Activated CD4-positive, alpha-beta memory T cell treated with anti-CD3 and anti-CD28 coated beads for 36 hours (primary cell): Measurements from ENCODE around the gene CALY. TPM values are rescaled to one million over a fixed set of nuclear protein-coding genes. Genes with fewer than 3 reads are reported as not detected.
"Not testable (repeated sequence)": the region's sequence is repeated elsewhere in the genome, so short reads cannot be mapped to it uniquely, and the experiment has no call there.

Experiments
- CTCF ChIA-PET: fragments of 350-600 bp; sonication (Branson Sonifier 250); formaldehyde crosslinking; loops from one replicate; lab custom pipeline; 2021; ENCODE audit warnings: antibody characterized with exemption, inconsistent platforms; lab: Charles Lee
- POLR2A ChIA-PET: fragments of 350-600 bp; sonication (Branson Sonifier 250); formaldehyde crosslinking; loops from one replicate; lab custom pipeline; 2021; ENCODE audit warnings: antibody characterized with exemption; lab: Charles Lee
- DNase-seq: peaks from one replicate; pipeline ENCODE4 v3.0.0-alpha.2; 2020
- H3K27ac Mint-ChIP-seq: one replicate; pipeline ENCODE4 v1.8.0; 2021; ENCODE audit warnings: mixed read lengths
- H3K27me3 Mint-ChIP-seq: one replicate; pipeline ENCODE4 v1.8.0; 2021; ENCODE audit warnings: mixed read lengths
- H3K36me3 Mint-ChIP-seq: one replicate; pipeline ENCODE4 v1.8.0; 2021; ENCODE audit warnings: mixed read lengths
- H3K4me1 Mint-ChIP-seq: one replicate; pipeline ENCODE4 v1.8.0; 2021; ENCODE audit warnings: low read depth, mixed read lengths
- H3K4me3 Mint-ChIP-seq: one replicate; pipeline ENCODE4 v1.8.0; 2021; ENCODE audit warnings: mild to moderate bottlenecking, mixed read lengths
- H3K9me3 Mint-ChIP-seq: one replicate; pipeline ENCODE4 v1.8.0; 2021; ENCODE audit warnings: mixed read lengths
- intact Hi-C: fragments of 100-400 bp; cut with micrococcal nuclease; formaldehyde crosslinking; loops from one replicate; pipeline ENCODE4 v1.15.1; 2023
- total RNA-seq, 2 experiments: library from RNA; stranded (reverse); gene quantifications; one replicate each; pipeline ENCODE4 v1.2.3, GENCODE V29; 2021

Gene CALY
- total RNA-seq, 2 experiments from 2014 or later = not detected

DNA sequence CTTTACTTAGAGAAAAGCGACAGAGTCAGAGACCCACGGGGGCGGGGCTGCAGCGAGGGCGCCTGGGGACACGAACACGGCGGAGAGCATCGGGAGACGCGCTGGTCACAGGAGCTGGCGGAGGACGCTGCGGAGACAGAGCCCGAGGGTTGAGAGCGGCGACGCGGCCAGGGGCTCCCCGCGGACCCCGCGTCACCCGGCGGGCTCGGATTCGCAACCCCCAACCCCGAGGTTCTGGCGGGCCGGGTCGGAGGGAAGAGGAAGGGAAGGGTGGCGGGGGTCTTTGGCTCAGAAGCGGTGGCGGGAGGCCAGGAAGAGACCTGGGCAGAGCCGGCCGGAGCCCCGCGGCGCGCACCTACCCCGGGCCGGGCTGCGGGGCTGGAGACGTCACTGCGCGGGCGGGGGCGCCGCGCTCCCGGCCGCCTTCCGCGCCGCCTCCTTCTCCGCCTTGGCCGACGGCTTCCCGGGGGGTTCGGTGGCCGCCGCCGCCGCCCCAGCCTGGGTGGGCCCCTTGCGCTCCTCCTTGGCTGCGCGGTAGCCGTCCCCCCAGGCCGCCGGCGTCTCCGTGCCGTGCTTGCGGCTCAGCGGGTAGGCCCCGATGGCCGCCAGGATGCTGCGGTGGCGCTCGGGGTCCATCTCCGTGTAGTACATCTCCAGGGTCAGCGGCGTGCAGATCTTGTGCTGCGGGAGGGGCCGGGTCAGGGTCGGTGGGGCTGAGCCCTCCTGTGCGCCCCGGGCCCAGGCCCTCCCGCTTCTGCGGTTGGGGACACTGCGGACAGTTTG is 11.1 kb downstream of the CALY start:
- ChIA-PET CTCF (interaction anchor here (0.6 kb wide), 1 partner anchor 176 kb away, joined by 4 read pairs; no protein-coding TSS in a partner anchor), POLR2A (no interaction called here)
- H3K36me3 Mint-ChIP-seq = no peaks in the 10 kb centered on the region
- peaks cover 24% of the 10 kb centered on the region for H3K27me3 Mint-ChIP-seq
- peaks cover 5% of the 10 kb centered on the region for H3K4me1 Mint-ChIP-seq
- no peaks in the 10 kb centered on the region for H3K9me3 Mint-ChIP-seq
- no peak overlapping the region for H3K27ac Mint-ChIP-seq
- peak overlapping the region; percentile 63 for H3K4me3 Mint-ChIP-seq
- intact Hi-C loops = loop anchor here (5.0 to 10.0 kb wide), 2 partner anchors 169 to 197 kb away; no protein-coding TSS in a partner anchor
- no peak for DNase-seq

DNA sequence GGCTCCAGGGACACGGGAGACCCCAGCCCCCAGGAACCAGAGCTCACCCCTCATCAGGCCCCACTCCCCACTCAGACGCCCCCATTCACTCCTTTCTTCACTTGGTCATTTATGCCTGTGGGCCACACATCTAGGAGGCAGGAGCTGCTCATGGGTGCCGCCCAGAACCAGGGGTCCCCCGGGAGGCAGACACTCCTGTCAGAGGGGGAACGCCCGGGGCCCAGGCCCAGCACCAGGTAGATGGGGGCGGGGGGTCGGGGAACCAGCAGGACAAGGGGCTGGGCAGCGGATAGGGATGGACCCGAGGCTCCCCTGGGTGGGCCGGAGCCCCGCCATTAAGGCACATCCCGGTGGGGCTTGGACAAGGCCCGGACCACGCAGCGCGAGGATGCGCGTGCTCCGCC is 11.8 kb downstream of the CALY start:
- H3K9me3 Mint-ChIP-seq = no peaks in the 10 kb centered on the region

DNA sequence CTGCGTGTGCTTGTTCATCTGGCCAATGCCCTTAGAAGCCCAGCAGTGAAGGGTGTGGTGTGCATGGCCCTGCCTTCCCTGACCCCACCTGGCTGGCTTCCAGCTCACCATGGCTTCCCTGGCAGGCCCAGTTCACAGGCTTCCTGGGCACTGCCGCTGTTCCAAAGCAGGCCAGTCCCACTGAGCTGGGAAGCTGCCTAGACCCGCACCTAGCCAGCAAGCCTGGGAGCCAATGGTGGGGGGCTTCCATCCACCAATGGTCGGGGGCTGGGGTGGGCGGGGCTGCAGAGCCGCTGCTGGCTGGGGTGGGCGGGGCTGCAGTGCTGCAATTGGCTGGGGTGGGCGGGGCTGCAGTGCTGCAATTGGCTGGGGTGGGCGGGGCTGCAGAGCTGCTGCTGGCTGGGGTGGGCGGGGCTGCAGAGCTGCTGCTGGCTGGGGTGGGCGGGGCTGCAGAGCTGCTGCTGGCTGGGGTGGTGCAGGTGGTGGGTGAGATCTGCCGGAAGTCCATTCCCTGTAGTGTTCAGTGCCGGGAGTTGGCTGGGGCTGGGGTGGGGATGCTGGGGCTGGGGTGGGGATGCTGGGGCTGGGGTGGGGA is 12.4 kb downstream of the CALY start:
- ChIA-PET POLR2A (no interaction called here), CTCF (interaction anchor here (0.7 to 0.9 kb wide), 2 partner anchors 16 to 37 kb away, joined by 3 to 5 read pairs; no protein-coding TSS in a partner anchor)
- DNase-seq = peak; percentile 83
- Mint-ChIP-seq H3K27ac (no peak overlapping the region), H3K4me3 (no peak overlapping the region), H3K27me3 (peaks cover 20% of the 10 kb centered on the region), H3K9me3 (no peaks in the 10 kb centered on the region), H3K4me1 (peaks cover 4% of the 10 kb centered on the region), H3K36me3 (no peaks in the 10 kb centered on the region)
- intact Hi-C loops = loop anchor here (10.0 kb wide), 1 partner anchor 171 kb away; no protein-coding TSS in a partner anchor

More for the DNA sequence above, 11.8 kb downstream of the CALY start:
- H3K4me3 Mint-ChIP-seq = peak overlapping the region; percentile 26
- DNase-seq = no peak
- no peaks in the 10 kb centered on the region for H3K36me3 Mint-ChIP-seq
- H3K27ac Mint-ChIP-seq = no peak overlapping the region
- peaks cover 3% of the 10 kb centered on the region for H3K4me1 Mint-ChIP-seq
- peaks cover 24% of the 10 kb centered on the region for H3K27me3 Mint-ChIP-seq
- ChIA-PET CTCF (interaction anchor here (0.7 to 0.9 kb wide), 2 partner anchors 17 to 38 kb away, joined by 3 to 5 read pairs; no protein-coding TSS in a partner anchor), POLR2A (no interaction called here)
- intact Hi-C loops = loop anchor here (5.0 to 10.0 kb wide), 2 partner anchors 170 to 197 kb away; no protein-coding TSS in a partner anchor

DNA sequence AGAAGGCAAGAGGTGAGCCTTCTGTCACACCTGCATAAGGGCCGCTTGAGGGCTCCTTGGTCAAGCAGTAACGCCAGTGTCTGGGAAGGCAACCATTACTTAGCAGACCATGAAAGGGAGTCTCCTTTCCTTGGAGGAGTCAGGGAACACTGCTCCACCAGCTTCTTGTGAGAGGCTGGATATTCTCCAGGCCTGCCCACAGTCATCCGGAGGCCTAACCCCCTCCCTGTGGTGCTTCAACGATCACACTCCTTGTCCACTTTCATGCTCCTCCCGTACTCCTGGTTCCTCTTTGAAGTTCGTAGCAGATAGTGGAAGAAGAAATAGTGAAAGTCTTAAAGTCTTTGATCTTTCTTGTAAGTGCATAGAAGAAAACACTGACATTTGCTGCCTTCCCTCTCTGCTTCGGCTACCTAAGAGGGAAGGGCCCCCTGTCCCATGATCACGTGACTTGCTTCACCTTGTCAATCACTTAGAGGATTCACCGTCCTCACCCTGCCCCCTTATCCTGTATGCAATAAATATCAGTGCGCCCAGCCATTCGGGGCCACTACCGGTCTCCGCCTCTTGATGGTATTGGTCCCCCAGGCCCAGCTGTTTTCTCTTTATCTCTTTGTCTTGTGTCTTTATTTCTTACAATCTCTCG is 14.5 kb downstream of the CALY start:
- Mint-ChIP-seq H3K27me3 (peaks cover 13% of the 10 kb centered on the region), H3K4me1 (peaks cover 11% of the 10 kb centered on the region)
- CTCF ChIA-PET = interaction anchor here (1.6 kb wide), 1 partner anchor 8 kb away, joined by 7 read pairs; no protein-coding TSS in a partner anchor
- POLR2A ChIA-PET, H3K36me3 Mint-ChIP-seq, DNase-seq, H3K4me3 Mint-ChIP-seq, H3K27ac Mint-ChIP-seq, H3K9me3 Mint-ChIP-seq: not testable (repeated sequence)
- intact Hi-C loops = loop anchor here (10.0 kb wide), 1 partner anchor 173 kb away; no protein-coding TSS in a partner anchor

DNA sequence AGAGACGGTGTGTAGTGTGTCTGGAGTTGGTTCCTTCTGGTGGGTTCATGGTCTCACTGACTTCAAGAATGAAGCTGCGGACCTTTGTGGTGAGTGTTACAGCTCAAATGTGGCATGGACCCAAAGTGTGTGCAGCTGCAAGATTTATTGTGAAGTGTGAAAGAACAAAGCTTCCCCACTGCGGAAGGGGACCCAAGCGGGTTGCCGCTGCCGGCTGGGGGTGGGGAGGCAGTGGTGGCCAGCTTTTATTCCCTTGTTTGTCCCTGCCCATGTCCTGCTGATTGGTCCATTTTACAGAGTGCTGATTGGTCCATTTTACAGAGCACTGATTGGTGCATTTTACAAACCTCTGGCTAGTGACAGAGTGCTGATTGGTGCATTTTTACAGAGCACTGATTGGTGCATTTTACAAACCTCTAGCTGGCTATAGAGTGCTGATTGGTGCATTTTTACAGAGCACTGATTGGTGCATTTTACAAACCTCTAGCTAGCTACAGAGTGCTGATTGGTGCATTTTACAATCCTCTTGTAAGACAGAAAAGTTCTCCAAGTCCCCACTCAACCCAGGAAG is 15.8 kb downstream of the CALY start:
- H3K36me3 Mint-ChIP-seq, DNase-seq, H3K27me3 Mint-ChIP-seq, H3K9me3 Mint-ChIP-seq, H3K4me3 Mint-ChIP-seq, POLR2A ChIA-PET, H3K27ac Mint-ChIP-seq: not testable (repeated sequence)
- peaks cover 11% of the 10 kb centered on the region for H3K4me1 Mint-ChIP-seq
- intact Hi-C loops = loop anchor here (10.0 kb wide), 1 partner anchor 174 kb away; no protein-coding TSS in a partner anchor
- CTCF ChIA-PET = interaction anchor here (1.6 to 1.8 kb wide), 2 partner anchors 9 to 177 kb away, joined by 4 to 7 read pairs; no protein-coding TSS in a partner anchor

DNA sequence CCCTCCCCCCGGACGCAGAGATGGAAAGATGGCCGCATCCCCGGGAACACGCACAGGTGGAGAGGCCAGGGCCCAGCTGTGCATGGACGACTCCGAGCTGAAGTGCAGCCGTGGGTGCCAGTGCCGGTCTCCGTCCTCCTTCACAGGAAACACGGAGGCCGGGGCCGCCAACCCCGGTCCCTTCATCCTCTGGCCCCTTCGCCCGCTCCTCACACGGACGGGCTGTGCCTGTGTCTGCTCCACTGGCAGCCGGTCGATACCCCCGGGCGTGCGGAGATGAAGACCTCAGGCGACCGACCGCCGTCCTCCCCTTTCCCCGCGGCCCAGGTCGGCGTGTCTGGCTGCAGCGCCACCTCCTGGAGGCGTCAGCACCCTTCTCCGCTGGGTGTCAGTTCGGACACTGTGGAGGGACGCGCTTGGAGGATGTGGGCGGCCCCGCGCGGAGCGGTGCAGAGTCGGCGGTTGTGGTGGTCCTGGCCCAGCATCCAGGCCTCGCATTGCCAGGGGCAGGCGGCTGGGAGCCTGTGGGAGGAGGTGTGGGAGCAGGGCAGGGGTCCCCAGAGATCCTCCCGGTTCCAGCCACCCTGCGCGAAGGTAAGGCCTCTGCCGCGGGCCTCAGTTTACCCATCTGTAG is 18.1 kb downstream of the CALY start:
- no peaks in the 10 kb centered on the region for H3K27me3 Mint-ChIP-seq
- H3K27ac Mint-ChIP-seq = no peak overlapping the region
- intact Hi-C loops = no loop called here
- H3K4me1 Mint-ChIP-seq = peaks cover 9% of the 10 kb centered on the region
- ChIA-PET CTCF (interaction anchor here (0.7 to 2.1 kb wide), 5 partner anchors 11 to 175 kb away, joined by 3 to 9 read pairs (median 4); no protein-coding TSS in a partner anchor), POLR2A (no interaction called here)
- H3K9me3 Mint-ChIP-seq = no peaks in the 10 kb centered on the region
- H3K36me3 Mint-ChIP-seq = no peaks in the 10 kb centered on the region
- peak; percentile 81 for DNase-seq
- H3K4me3 Mint-ChIP-seq = peak overlapping the region; percentile 59

DNA sequence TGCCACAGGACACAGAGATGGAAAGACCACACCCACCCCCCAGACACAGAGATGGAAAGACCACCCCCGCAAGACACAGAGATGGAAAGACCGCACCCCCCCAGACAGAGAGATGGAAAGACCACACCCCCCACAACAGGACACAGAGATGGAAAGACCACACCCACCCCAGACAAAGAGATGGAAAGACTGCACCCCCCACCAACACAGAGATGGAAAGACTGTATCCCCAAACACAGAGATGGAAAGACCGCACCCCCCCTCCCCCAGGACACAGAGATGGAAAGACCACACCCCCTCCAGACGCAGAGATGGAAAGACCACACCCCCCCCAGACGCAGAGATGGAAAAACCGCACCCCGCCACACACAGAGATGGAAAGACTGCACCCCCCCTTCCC is 20.0 kb downstream of the CALY start:
- Mint-ChIP-seq H3K36me3 (peaks cover 2% of the 10 kb centered on the region), H3K9me3 (no peaks in the 10 kb centered on the region), H3K4me1 (peaks cover 9% of the 10 kb centered on the region), H3K27ac (no peak overlapping the region), H3K4me3 (no peak overlapping the region), H3K27me3 (no peaks in the 10 kb centered on the region)
- CTCF ChIA-PET = interaction anchor here (3.9 kb wide), 1 partner anchor 12 kb away, joined by 30 read pairs; no protein-coding TSS in a partner anchor
- intact Hi-C loops = no loop called here
- DNase-seq = no peak
- POLR2A ChIA-PET = no interaction called here

DNA sequence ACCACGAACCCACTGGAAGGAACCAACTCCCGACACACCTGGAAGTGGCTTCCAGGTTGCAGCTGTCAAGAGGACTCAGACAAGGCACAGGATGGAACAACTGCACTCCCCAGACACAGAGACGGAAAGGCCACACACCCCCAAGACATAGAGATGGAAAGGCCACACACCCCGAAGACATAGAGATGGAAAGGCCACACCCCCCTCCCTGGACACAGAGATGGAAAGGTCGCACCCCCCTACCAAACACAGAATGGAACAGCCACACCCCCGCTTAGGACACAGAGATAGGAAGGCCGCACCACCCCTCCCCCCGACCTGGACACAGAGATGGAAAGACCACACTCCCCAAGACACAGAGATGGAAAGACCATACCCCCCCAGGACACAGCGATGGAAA is 20.4 kb downstream of the CALY start:
- H3K36me3 Mint-ChIP-seq = peaks cover 2% of the 10 kb centered on the region
- H3K4me1 Mint-ChIP-seq = peaks cover 9% of the 10 kb centered on the region
- H3K9me3 Mint-ChIP-seq = no peaks in the 10 kb centered on the region
- intact Hi-C loops = no loop called here
- no peak for DNase-seq
- CTCF ChIA-PET = interaction anchor here (0.6 to 3.9 kb wide), 2 partner anchors 12 to 136 kb away, joined by 3 to 30 read pairs; no protein-coding TSS in a partner anchor
- H3K4me3 Mint-ChIP-seq = no peak overlapping the region
- POLR2A ChIA-PET = no interaction called here
- H3K27ac Mint-ChIP-seq = no peak overlapping the region
- H3K27me3 Mint-ChIP-seq = no peaks in the 10 kb centered on the region

DNA sequence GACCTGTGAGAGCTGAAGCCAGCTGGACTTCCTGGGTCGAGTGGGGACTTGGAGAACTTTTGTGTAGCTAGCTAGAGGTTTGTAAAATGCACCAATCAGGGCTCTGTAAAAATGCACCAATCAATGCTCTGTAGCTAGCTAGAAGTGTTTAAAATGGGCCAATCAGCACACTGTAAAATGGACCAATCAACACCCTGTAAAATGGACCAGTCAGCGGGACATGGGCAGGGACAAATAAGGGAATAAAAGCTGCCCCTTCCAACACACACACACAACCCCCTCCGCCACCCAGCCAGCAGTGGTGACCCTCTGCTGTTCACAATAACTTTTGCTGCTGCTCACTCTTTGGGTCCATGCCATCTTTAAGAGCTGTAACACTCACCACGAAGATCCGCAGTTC is 20.8 kb downstream of the CALY start:
- H3K27ac Mint-ChIP-seq = no peak overlapping the region
- no peak overlapping the region for H3K4me3 Mint-ChIP-seq
- H3K27me3 Mint-ChIP-seq = no peaks in the 10 kb centered on the region

DNA sequence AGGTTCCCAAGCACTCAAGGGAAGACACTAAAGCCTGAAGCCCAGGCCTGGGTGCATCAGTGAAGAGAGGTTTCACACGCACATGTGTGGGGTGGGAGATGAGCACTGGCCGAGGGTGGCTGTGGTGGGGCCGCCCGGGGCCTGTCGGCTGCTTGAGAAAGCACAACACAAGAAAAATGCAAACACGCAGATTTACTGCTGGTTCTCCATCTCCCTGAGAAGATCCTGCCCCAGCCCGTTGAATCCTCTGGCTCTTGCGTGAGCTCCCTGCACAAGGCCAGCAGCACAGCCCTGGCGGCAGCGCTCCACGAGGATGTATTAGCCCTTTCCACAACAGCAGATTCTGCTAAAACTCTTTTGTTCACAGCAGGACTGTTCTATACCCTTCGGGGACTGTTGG is 21.8 kb downstream of the CALY start:
- H3K4me3 Mint-ChIP-seq = no peak overlapping the region
- intact Hi-C loops = no loop called here
- H3K4me1 Mint-ChIP-seq = peaks cover 9% of the 10 kb centered on the region
- H3K9me3 Mint-ChIP-seq = no peaks in the 10 kb centered on the region
- POLR2A ChIA-PET = no interaction called here
- H3K36me3 Mint-ChIP-seq = peaks cover 6% of the 10 kb centered on the region
- CTCF ChIA-PET = interaction anchor here (1.3 to 3.9 kb wide), 2 partner anchors 14 to 17 kb away, joined by 3 to 30 read pairs; no protein-coding TSS in a partner anchor
- DNase-seq = no peak
- H3K27ac Mint-ChIP-seq = no peak overlapping the region
- no peaks in the 10 kb centered on the region for H3K27me3 Mint-ChIP-seq

More for the DNA sequence above, 20.8 kb downstream of the CALY start:
- H3K9me3 Mint-ChIP-seq = no peaks in the 10 kb centered on the region
- H3K36me3 Mint-ChIP-seq = peaks cover 2% of the 10 kb centered on the region
- ChIA-PET POLR2A (no interaction called here), CTCF (interaction anchor here (0.6 to 3.9 kb wide), 2 partner anchors 13 to 136 kb away, joined by 3 to 30 read pairs; no protein-coding TSS in a partner anchor)
- peaks cover 9% of the 10 kb centered on the region for H3K4me1 Mint-ChIP-seq
- DNase-seq = no peak
- intact Hi-C loops = no loop called here

DNA sequence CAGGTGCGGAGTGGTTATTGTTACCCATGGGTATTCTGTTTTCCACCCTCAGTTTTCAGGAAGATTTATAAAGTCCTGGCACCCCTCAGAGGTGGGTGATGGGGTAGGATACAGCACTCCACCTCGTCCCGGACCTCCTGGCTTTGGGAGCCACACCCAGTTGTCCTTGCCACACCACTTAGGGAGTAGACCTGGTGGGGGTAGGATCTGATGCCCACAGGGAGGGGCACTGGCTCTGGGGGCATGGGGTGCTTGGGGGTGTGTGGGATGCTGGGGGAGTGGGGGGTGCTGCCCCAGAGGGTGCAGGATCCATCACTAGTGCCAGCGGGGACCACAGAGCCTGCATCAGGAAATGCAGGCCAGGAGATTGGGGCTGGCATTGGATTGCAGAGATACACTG is 23.5 kb downstream of the CALY start:
- peaks cover 8% of the 10 kb centered on the region for H3K36me3 Mint-ChIP-seq
- no peak overlapping the region for H3K4me3 Mint-ChIP-seq
- no peaks in the 10 kb centered on the region for H3K27me3 Mint-ChIP-seq
- no peak for DNase-seq
- intact Hi-C loops = no loop called here
- CTCF ChIA-PET = interaction anchor here (0.8 to 3.9 kb wide), 2 partner anchors 15 to 23 kb away, joined by 3 to 30 read pairs; partner anchors contain the start of gene CALY
- POLR2A ChIA-PET = no interaction called here
- no peak overlapping the region for H3K27ac Mint-ChIP-seq
- no peaks in the 10 kb centered on the region for H3K9me3 Mint-ChIP-seq
- no peaks in the 10 kb centered on the region for H3K4me1 Mint-ChIP-seq
